ENCODE results near the gene MACROH2A2.
"Not testable (repeated sequence)": the region's sequence is repeated elsewhere in the genome, so short reads cannot be mapped to it uniquely, and the experiment has no call there.

MACROH2A2 gene

DNA sequence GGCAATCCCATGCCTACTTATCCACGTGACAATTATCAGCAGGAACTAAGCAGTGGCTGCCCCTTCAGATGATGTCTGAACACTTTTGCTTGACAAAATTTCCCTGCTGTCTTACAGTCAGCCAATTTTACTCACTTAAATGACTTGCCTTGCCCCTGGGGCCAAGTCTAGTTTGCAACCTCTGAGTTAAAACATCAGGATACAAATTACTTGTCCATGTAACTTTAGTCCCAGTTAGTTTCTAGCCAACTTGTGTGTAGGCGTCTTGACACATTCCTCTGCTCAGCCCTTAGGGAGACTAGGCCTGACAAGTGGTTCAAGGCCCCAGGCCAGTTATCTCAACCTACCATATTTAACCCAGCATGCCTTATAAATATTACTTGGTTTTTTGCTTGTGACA, 105.5 kb downstream of the MACROH2A2 start:
- DNase-seq (ENCODE audit: extremely low read depth, low read depth): no peak
- TF ChIP-seq, protein P1, sequence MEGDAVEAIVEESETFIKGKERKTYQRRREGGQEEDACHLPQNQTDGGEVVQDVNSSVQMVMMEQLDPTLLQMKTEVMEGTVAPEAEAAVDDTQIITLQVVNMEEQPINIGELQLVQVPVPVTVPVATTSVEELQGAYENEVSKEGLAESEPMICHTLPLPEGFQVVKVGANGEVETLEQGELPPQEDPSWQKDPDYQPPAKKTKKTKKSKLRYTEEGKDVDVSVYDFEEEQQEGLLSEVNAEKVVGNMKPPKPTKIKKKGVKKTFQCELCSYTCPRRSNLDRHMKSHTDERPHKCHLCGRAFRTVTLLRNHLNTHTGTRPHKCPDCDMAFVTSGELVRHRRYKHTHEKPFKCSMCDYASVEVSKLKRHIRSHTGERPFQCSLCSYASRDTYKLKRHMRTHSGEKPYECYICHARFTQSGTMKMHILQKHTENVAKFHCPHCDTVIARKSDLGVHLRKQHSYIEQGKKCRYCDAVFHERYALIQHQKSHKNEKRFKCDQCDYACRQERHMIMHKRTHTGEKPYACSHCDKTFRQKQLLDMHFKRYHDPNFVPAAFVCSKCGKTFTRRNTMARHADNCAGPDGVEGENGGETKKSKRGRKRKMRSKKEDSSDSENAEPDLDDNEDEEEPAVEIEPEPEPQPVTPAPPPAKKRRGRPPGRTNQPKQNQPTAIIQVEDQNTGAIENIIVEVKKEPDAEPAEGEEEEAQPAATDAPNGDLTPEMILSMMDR (IDR thresholded peaks at IDR 0.05; ENCODE audit: low read depth, low read length): no peak

DNA sequence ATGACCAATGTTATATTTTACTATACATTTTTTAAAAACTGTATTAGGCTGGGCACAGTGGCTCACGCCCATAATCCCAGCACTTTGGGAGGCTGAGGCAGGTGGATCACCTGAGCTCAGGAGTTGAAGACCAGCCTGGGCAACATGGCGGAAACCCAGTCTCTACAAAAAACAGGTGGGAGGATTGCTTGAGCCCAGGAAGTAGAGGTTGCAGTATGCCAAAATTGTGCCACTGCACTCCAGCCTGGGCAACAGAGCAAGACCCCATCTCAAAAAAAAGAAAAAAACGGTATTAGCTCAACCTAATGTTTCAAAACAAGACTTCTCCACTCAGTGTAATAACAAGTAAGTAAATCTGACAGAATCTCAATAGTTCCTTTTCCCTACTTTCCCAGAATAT, 106.7 kb downstream of the MACROH2A2 start:
- DNase-seq (ENCODE audit: extremely low read depth, low read depth): not testable (repeated sequence)

DNA sequence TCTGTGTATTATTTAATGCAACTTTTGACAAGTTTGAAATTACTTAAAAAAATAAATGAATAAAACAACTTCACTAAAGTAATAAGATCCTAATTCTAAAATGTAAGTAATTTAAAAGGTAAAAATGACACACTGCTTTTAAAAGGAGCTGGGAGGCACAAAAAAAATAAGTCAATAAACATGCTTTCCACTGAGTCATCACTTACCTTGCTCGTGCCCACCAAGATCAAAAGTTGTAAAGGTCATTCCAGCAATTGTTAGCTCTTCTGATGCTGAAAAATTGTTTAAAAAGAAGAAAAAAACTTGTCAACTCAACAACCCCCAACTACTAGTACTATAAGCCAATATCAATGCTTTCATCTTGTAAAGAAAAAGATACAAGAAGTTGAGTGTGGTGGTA, 108.2 kb downstream of the MACROH2A2 start:
- no peak for DNase-seq (ENCODE audit: extremely low read depth, low read depth)
- TF ChIP-seq, protein P1 (IDR thresholded peaks at IDR 0.05; ENCODE audit: low read depth, low read length): no peak
